HG03159 (cell line): ENCODE results near the gene TSPAN3.

Source experiments
- ATAC-seq: cut with Tn5 transposase; IDR thresholded peaks from one replicate; pipeline ENCODE4 v1.9.1; 2021; ENCODE audit warnings: mild to moderate bottlenecking, moderate library complexity; ENCODE audit not compliant: unreplicated experiment

Gene TSPAN3

GRCh38 chr15:77025083-77025901 lies 45.6 kb downstream of the TSPAN3 start:
- ATAC-seq, result no peak

GRCh38 chr15:77024273-77025082 lies 46.4 kb downstream of the TSPAN3 start:
- no peak for ATAC-seq

- ATAC-seq, result no peak
These were observed 47.2 kb downstream of the TSPAN3 start for GRCh38 chr15:77023576-77024272.

- no peak for ATAC-seq
These were observed 48.0 kb downstream of the TSPAN3 start for GRCh38 chr15:77022646-77023575.

- no peak for ATAC-seq
These were observed 49.0 kb downstream of the TSPAN3 start for GRCh38 chr15:77021803-77022381.

- no peak for ATAC-seq
These were observed 49.8 kb downstream of the TSPAN3 start for GRCh38 chr15:77021088-77021481.

GRCh38 chr15:77020348-77021087 lies 50.4 kb downstream of the TSPAN3 start:
- no peak for ATAC-seq

- ATAC-seq, result no peak
These were observed 51.2 kb downstream of the TSPAN3 start for GRCh38 chr15:77019521-77020331.

GRCh38 chr15:77018796-77019505 lies 52.0 kb downstream of the TSPAN3 start:
- no peak for ATAC-seq

- no peak for ATAC-seq
These were observed 52.9 kb downstream of the TSPAN3 start for GRCh38 chr15:77017761-77018720.

GRCh38 chr15:77017091-77017660 lies 53.7 kb downstream of the TSPAN3 start:
- ATAC-seq, result no peak

GRCh38 chr15:77016321-77016695 lies 54.6 kb downstream of the TSPAN3 start:
- no peak for ATAC-seq

GRCh38 chr15:77015646-77016320 lies 55.1 kb downstream of the TSPAN3 start:
- no peak for ATAC-seq

GRCh38 chr15:77014132-77015081 lies 56.5 kb downstream of the TSPAN3 start:
- ATAC-seq, result no peak

GRCh38 chr15:77013776-77014131 lies 57.2 kb downstream of the TSPAN3 start:
- ATAC-seq, result peak; percentile 59
